ENCODE measurements around the gene ALK.

Gene ALK

DNA sequence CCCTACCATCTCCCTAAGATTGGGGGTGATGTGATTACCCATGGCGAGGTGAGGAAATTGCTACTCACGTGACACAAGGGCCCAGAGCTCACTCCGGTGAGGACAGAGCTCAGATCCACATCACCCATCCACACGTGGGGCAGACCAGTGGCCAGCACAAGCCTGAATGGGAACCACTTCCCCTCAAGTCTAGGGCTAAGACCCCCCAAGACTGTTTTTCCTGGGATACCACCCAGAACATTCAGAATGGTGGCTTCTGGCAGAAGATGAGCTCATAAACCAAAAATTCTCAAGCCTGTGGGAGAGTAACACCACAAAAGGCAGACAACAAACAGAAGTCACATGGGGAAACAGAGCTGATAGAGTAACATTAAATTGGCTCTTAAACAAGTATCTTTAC is 321.4 kb downstream of the ALK start:
- no peaks in the 10 kb centered on the region for H3K79me2 ChIP-seq (ENCODE audit: insufficient read depth, low read depth)
- TF ChIP-seq, protein P1, sequence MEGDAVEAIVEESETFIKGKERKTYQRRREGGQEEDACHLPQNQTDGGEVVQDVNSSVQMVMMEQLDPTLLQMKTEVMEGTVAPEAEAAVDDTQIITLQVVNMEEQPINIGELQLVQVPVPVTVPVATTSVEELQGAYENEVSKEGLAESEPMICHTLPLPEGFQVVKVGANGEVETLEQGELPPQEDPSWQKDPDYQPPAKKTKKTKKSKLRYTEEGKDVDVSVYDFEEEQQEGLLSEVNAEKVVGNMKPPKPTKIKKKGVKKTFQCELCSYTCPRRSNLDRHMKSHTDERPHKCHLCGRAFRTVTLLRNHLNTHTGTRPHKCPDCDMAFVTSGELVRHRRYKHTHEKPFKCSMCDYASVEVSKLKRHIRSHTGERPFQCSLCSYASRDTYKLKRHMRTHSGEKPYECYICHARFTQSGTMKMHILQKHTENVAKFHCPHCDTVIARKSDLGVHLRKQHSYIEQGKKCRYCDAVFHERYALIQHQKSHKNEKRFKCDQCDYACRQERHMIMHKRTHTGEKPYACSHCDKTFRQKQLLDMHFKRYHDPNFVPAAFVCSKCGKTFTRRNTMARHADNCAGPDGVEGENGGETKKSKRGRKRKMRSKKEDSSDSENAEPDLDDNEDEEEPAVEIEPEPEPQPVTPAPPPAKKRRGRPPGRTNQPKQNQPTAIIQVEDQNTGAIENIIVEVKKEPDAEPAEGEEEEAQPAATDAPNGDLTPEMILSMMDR (conservative IDR thresholded peaks at IDR 0.05; ENCODE audit: low read depth, low read length): no peak
- H3K27me3 ChIP-seq (ENCODE audit: insufficient read depth, low read depth): no peaks in the 10 kb centered on the region
- H4K20me1 ChIP-seq (ENCODE audit: insufficient read depth): no peaks in the 10 kb centered on the region
- H3K4me1 ChIP-seq (ENCODE audit: low read depth, poor library complexity, severe bottlenecking): no peaks in the 10 kb centered on the region
- H3K27ac ChIP-seq: no peak overlapping the region
- no peak overlapping the region for H3K9ac ChIP-seq
- H3K4me2 ChIP-seq: no peak overlapping the region
- H2AFZ ChIP-seq (ENCODE audit: low read depth): no peak overlapping the region
- no peak overlapping the region for H3K4me3 ChIP-seq (IDR thresholded peaks at IDR 0.05; ENCODE audit: insufficient read depth, low read depth, low read length)
- H3K36me3 ChIP-seq (ENCODE audit: insufficient read depth): no peaks in the 10 kb centered on the region

DNA sequence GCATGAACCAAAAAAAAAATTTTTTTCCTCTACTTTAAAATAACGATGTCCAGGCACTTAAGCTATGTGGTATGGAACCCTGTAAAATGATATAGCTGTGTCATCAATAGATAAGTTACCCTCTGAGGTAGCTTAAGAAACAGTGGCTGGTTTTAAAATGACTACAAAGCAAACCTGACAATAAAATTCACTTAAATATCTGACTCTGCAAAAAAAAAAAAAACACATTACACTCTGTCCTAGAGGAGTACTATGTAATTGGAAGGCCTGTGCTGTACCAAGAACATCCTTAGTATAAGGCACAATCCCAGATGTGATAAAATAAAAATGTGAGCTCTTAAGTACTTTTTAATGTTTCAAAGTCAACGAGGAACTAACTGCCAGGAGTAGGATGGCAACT is 322.4 kb downstream of the ALK start:
- Histone ChIP-seq H3K4me2 (no peak overlapping the region), H3K27me3 (ENCODE audit: insufficient read depth, low read depth) (no peaks in the 10 kb centered on the region), H3K4me1 (ENCODE audit: low read depth, poor library complexity, severe bottlenecking) (no peaks in the 10 kb centered on the region), H3K27ac (no peak overlapping the region), H2AFZ (ENCODE audit: low read depth) (no peak overlapping the region), H3K4me3 (IDR thresholded peaks at IDR 0.05; ENCODE audit: insufficient read depth, low read depth, low read length) (no peak overlapping the region), H3K36me3 (ENCODE audit: insufficient read depth) (no peaks in the 10 kb centered on the region), H3K9ac (no peak overlapping the region), H3K79me2 (ENCODE audit: insufficient read depth, low read depth) (no peaks in the 10 kb centered on the region), H4K20me1 (ENCODE audit: insufficient read depth) (no peaks in the 10 kb centered on the region)
- TF ChIP-seq, protein P1 (conservative IDR thresholded peaks at IDR 0.05; ENCODE audit: low read depth, low read length): no peak

DNA sequence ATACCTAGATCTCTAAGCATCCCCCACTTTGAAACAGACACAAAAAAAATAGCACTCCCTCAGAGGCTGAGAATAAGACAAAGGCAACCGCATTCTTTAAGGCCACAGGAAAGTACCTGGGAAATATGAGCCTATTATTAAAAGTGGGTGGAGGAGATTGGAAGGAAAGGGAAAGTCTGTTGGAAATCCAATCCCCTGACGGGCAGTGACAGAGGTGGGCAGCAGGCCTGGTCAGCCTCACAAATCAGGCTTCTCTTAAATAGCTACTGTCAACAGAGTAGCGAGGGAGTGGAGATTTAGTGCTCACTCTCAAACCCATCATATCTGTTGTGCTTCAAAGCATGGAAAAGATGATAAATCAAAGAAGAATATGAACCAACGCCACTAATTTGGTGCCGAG is 324.4 kb downstream of the ALK start:
- Histone ChIP-seq H3K4me1 (ENCODE audit: low read depth, poor library complexity, severe bottlenecking) (no peaks in the 10 kb centered on the region), H3K79me2 (ENCODE audit: insufficient read depth, low read depth) (no peaks in the 10 kb centered on the region), H4K20me1 (ENCODE audit: insufficient read depth) (no peaks in the 10 kb centered on the region), H3K27ac (no peak overlapping the region), H2AFZ (ENCODE audit: low read depth) (no peak overlapping the region), H3K27me3 (ENCODE audit: insufficient read depth, low read depth) (no peaks in the 10 kb centered on the region), H3K4me2 (no peak overlapping the region), H3K36me3 (ENCODE audit: insufficient read depth) (no peaks in the 10 kb centered on the region), H3K9ac (no peak overlapping the region), H3K4me3 (IDR thresholded peaks at IDR 0.05; ENCODE audit: insufficient read depth, low read depth, low read length) (no peak overlapping the region)
- TF ChIP-seq, protein P1 (conservative IDR thresholded peaks at IDR 0.05; ENCODE audit: low read depth, low read length): no peak

DNA sequence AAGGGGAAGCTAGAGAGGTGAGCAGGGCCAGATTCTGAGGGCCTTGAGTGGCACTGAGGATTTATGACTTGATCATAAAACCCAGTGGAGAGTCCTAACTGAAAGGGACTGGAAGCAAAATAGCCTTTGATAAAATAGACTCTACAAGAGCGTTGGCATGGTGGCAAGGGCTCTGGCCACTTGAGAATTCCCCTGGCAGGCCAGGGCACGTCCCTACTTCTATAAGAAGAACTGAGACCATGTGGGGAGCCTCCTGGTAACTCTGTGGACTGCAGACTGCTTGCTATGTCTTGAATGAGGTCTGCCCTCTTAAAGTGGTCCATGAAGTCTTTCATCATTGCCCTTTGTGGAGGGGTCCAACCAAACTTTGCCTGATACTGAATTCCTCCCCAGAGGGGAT is 324.8 kb downstream of the ALK start:
- Histone ChIP-seq H2AFZ (ENCODE audit: low read depth) (no peak overlapping the region), H4K20me1 (ENCODE audit: insufficient read depth) (no peaks in the 10 kb centered on the region), H3K79me2 (ENCODE audit: insufficient read depth, low read depth) (no peaks in the 10 kb centered on the region), H3K4me2 (no peak overlapping the region), H3K27me3 (ENCODE audit: insufficient read depth, low read depth) (no peaks in the 10 kb centered on the region), H3K9ac (no peak overlapping the region), H3K4me1 (ENCODE audit: low read depth, poor library complexity, severe bottlenecking) (no peaks in the 10 kb centered on the region), H3K4me3 (IDR thresholded peaks at IDR 0.05; ENCODE audit: insufficient read depth, low read depth, low read length) (no peak overlapping the region), H3K27ac (no peak overlapping the region), H3K36me3 (ENCODE audit: insufficient read depth) (no peaks in the 10 kb centered on the region)
- TF ChIP-seq, protein P1 (conservative IDR thresholded peaks at IDR 0.05; ENCODE audit: low read depth, low read length): no peak

DNA sequence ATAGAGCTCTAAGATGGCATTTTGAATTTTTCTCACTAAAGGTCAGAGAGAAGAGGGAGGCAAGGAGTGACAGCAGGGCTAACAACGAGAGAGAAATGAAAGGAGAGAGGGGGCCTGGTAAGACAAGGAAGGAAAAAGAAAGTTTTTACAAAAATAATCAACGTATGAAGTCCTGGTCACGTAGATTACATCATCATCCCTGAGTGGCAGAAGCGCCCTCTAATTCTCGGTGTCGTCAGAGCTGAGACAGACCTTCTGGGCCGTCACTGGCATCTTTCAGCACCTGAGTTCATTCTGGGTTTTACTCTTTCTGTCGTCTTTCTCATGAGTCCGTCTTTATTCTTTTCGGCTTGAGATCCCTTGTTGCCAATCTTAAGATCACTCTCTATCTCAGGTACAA is 329.8 kb downstream of the ALK start:
- H3K27ac ChIP-seq: no peak overlapping the region
- TF ChIP-seq, protein P1 (conservative IDR thresholded peaks at IDR 0.05; ENCODE audit: low read depth, low read length): no peak
- H2AFZ ChIP-seq (ENCODE audit: low read depth): no peak overlapping the region
- no peaks in the 10 kb centered on the region for H3K27me3 ChIP-seq (ENCODE audit: insufficient read depth, low read depth)
- no peaks in the 10 kb centered on the region for H3K36me3 ChIP-seq (ENCODE audit: insufficient read depth)
- H3K4me1 ChIP-seq (ENCODE audit: low read depth, poor library complexity, severe bottlenecking): no peaks in the 10 kb centered on the region
- no peak overlapping the region for H3K9ac ChIP-seq
- no peak overlapping the region for H3K4me2 ChIP-seq
- no peaks in the 10 kb centered on the region for H3K79me2 ChIP-seq (ENCODE audit: insufficient read depth, low read depth)
- H3K4me3 ChIP-seq (IDR thresholded peaks at IDR 0.05; ENCODE audit: insufficient read depth, low read depth, low read length): no peak overlapping the region
- H4K20me1 ChIP-seq (ENCODE audit: insufficient read depth): no peaks in the 10 kb centered on the region
